ENCODE measurements around the gene CD63. TPM values are rescaled to one million over a fixed set of nuclear protein-coding genes. Genes with fewer than 3 reads are reported as not detected.

The CD63 gene
- total and polyA plus RNA-seq, 9 of the 15 experiments (the other 6 are each of a cell fraction or from before 2014, with no cell fraction given), result 313 to 735 (median 433) TPM

DNA sequence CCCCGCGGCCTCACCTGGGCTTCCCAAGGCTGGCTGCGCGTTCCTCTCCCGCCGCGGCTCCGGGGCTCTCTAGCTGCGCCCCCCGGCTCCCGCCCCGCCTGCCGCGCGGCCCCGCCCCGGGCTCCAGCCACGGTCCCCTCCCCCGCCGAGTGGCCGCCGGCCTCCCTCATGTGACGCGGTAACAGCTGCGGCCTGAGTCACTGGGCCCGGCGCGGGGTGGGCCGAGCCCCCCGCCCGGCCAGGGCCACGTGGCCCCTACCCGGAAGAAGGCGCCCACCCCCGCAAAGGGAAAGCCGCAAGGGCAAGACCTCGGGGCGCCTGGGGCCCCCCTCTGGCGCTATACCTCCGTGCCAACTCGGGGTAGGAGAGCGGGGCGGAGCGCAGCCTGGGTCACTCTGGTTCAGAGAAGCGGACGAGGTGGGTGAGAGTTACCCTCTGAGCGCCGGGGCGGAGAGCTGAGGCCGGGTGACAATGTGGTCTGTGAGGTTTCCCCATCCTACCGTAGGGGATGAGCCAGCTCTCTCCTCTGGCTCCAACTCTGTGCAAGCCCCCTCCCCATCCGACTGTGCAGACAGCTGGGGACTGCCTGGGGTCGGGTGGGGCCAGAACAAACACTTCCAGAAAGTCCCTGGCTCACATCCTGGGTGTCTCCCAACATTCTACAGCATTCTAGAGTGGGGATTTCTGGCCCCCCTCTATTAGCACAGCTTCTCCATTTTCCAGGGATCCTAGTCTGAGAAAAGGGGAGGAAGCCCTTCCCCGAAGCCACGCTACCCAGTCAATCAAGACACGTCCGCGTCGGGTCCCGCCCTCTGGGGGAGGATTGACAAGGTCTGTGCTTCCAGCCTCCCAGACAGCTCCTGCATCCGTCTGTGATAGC lies at the start of gene CD63 (continued):
- TF ChIP-seq, protein P1, sequence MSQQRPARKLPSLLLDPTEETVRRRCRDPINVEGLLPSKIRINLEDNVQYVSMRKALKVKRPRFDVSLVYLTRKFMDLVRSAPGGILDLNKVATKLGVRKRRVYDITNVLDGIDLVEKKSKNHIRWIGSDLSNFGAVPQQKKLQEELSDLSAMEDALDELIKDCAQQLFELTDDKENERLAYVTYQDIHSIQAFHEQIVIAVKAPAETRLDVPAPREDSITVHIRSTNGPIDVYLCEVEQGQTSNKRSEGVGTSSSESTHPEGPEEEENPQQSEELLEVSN (IDR thresholded peaks at IDR 0.05; ENCODE audit: borderline replicate concordance in 1 of 2, extremely low read depth in 1 of 2, insufficient read depth in 1 of 2, insufficient read length in 1 of 2, low read depth in 1 of 2, low read length in 1 of 2, poor library complexity in 1 of 2, severe bottlenecking in 1 of 2), result peak; percentile 50 to 81
- TF ChIP-seq ARID3B (CRISPR knock-in tag; IDR thresholded peaks at IDR 0.05; ENCODE audit: borderline replicate concordance), result no peak
- no peak for TF ChIP-seq AFF4 (CRISPR knock-in tag; IDR thresholded peaks at IDR 0.05)
- TF ChIP-seq SMARCA4 (IDR thresholded peaks at IDR 0.05), result 0 out of 2 replicates have a peak, but pooled peaks have one; percentile 17
- TF ChIP-seq MEIS2 (IDR thresholded peaks at IDR 0.05; ENCODE audit: partially characterized antibody), result peak; percentile 86
- no peak for TF ChIP-seq STAG1 (CRISPR knock-in tag; IDR thresholded peaks at IDR 0.05; ENCODE audit: borderline replicate concordance)
- peak; percentile 86 for TF ChIP-seq NFRKB (IDR thresholded peaks at IDR 0.05; ENCODE audit: low read depth)
- TF ChIP-seq E4F1 (CRISPR knock-in tag; IDR thresholded peaks at IDR 0.05; ENCODE audit: borderline replicate concordance), result no peak
- no peak for TF ChIP-seq BCLAF1 (IDR thresholded peaks at IDR 0.05; ENCODE audit: borderline replicate concordance in 1 of 2, control insufficient read depth in 1 of 2, low read depth in 2 of 2, low read length in 1 of 2)
- peak; percentile 77; the same call in 1 of the 2 replicates for TF ChIP-seq TGIF2 (CRISPR knock-in tag; IDR thresholded peaks at IDR 0.05)
- no peak for TF ChIP-seq DLX4 (CRISPR knock-in tag; IDR thresholded peaks at IDR 0.05)

Measured in K562 (cell line).